ENCODE results near the gene GALNT10.
A peak's percentile ranks its signal among the peaks of the same experiment; 100 is the strongest.

The GALNT10 gene

GRCh38 chr5:154394307-154394706, 203.8 kb downstream of the GALNT10 start:
- no peak for DNase-seq (ENCODE audit: low read depth in 2 of 2)
- no peak for TF ChIP-seq CTCF (IDR thresholded peaks at IDR 0.05; ENCODE audit: low read depth, low read length)
- H3K4me3 ChIP-seq (replicated peaks in 1 of 2; ENCODE audit: low read depth in 2 of 2, low read length in 2 of 2) = no peak overlapping the region

- TF ChIP-seq CTCF (IDR thresholded peaks at IDR 0.05; ENCODE audit: low read depth, low read length) = no peak
Observed at GRCh38 chr5:154395407-154396106, 205.0 kb downstream of the GALNT10 start.

DNA sequence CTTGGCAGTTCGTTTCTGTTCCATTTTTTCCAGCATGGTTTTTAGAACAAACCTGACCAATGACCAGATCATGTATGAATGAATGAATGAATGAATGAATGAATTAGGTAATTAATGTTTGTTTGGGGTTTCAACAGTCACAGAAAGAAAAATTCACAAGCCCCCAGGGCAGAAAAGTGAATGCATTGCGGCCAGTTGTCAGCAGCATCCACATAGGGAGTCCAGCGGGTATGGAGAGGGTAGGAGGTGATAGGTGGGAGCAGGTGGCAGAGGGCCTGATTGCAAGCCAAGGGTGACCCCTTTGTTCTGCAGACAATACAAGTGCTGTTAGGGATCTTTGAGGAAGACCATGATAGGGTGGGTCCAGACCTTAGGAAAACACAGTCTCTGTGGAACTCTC, 205.6 kb downstream of the GALNT10 start:
- DNase-seq (ENCODE audit: low read depth in 2 of 2) = no peak
- TF ChIP-seq CTCF (IDR thresholded peaks at IDR 0.05; ENCODE audit: low read depth, low read length) = no peak
- H3K4me3 ChIP-seq (replicated peaks in 1 of 2; ENCODE audit: low read depth in 2 of 2, low read length in 2 of 2) = no peak overlapping the region

More at GRCh38 chr5:154395407-154396106, 205.0 kb downstream of the GALNT10 start:
- peak; percentile 35 to 44 for DNase-seq (ENCODE audit: low read depth in 2 of 2)
- no peak overlapping the region for H3K4me3 ChIP-seq (replicated peaks in 1 of 2; ENCODE audit: low read depth in 2 of 2, low read length in 2 of 2)

DNA sequence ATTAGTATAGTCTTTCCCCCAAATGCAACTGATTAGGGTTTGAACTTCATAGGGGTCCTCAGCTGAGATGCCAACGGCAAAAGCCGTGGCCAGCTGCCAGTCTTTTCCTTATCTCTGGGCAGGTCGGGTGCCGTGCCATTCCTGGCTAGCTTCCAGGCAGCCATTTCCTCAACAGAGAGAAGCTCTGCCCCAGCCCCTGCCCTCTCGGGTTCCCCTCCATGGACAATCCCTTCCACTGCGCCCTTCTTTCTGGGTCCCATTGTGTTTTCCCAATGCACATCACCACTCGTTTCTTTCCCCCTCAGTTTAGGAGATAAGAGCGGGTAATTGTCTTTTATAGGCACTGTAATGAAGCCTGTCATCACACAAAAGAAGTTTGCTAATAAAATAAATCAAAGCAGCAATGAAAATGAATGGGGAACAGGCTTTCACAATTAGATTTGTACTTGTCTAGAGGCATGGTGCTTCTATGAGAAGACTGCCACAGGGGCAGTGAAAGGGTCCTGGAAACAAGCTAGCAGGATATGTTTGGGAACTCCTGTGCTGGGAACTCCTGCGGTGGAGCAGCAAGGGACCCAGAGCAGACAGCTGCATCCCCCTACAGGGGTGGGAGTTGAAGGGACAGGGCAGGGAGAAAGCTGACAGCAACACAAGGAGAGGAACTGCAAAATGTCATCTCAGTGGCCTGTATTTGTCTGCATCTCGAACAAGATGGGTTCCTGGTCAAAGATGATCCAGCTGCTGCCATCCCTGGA, 207.3 kb downstream of the GALNT10 start:
- DNase-seq (ENCODE audit: low read depth in 2 of 2) = no peak
- H3K4me3 ChIP-seq (replicated peaks in 1 of 2; ENCODE audit: low read depth in 2 of 2, low read length in 2 of 2) = no peak overlapping the region
- no peak for TF ChIP-seq CTCF (IDR thresholded peaks at IDR 0.05; ENCODE audit: low read depth, low read length)

- no peak overlapping the region for H3K4me3 ChIP-seq (replicated peaks in 1 of 2; ENCODE audit: low read depth in 2 of 2, low read length in 2 of 2)
- DNase-seq (ENCODE audit: low read depth in 2 of 2) = no peak
- TF ChIP-seq CTCF (IDR thresholded peaks at IDR 0.05; ENCODE audit: low read depth, low read length) = no peak
Observed at GRCh38 chr5:154400678-154401077, 210.1 kb downstream of the GALNT10 start.

DNA sequence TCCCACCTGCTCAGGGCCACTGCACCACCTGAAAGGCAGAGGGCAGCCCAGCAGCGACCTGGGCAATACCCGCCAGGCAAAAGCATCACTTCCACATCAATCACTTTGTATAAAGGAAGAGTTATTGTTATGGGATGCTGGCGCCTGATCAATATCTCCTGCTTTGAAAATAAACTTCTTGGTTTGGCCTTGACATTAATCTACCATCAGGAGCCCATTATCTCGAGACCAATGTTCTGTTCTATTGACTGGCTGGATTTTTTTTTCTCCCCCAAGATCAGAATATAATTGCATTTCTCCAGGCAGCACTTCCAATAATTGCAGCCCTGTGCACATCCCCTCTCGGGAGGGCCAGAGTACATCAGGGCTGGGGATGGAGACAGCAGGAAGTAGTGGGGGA, 210.8 kb downstream of the GALNT10 start:
- no peak overlapping the region for H3K4me3 ChIP-seq (replicated peaks in 1 of 2; ENCODE audit: low read depth in 2 of 2, low read length in 2 of 2)
- DNase-seq (ENCODE audit: low read depth in 2 of 2) = no peak
- no peak for TF ChIP-seq CTCF (IDR thresholded peaks at IDR 0.05; ENCODE audit: low read depth, low read length)

All from cardiac fibroblast (primary cell).